GM19468 (cell line): Measurements from ENCODE around the gene DNAJC25.
"Not testable (repeated sequence)": the region's sequence is repeated elsewhere in the genome, so short reads cannot be mapped to it uniquely, and the experiment has no call there.

Experiments
- ATAC-seq: cut with Tn5 transposase; IDR thresholded peaks from one replicate; pipeline ENCODE4 v1.9.1; 2021; ENCODE audit warnings: mild to moderate bottlenecking, moderate library complexity, moderate number of reproducible peaks; ENCODE audit not compliant: unreplicated experiment; ENCODE audit errors: extremely low read depth

Gene DNAJC25

GRCh38 chr9:111662576-111663300 lies 31.6 kb downstream of the DNAJC25 start:
- ATAC-seq: no peak

DNA sequence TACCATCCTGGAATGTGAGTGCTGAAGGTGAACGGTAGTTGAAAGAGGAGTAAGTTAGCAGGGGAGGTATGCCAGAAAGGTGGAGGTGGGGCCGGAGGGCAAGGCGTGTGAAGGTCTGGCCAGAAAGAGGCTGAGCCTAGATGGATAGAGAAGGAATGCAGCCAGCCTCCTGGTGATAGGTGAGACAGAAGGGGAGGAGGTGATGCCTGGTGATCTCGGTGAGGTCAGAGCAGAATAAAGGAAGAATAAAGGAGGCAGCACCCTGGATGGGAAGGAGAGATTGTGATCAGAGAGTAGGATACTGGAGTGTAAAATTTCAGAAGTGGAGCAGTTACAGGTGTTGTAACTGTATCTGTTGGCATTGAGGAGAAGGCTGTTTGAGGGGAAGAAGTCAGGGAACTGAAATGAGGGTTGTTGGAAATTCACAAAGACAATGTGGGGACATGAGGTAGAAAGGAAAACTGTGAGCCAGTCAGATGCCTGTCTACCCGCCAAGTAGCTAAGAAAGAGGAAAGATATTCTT lies 32.2 kb downstream of the DNAJC25 start:
- ATAC-seq: no peak

- no peak for ATAC-seq
These were observed 37.0 kb downstream of the DNAJC25 start for GRCh38 chr9:111668026-111668573.

- not testable (repeated sequence) for ATAC-seq
These were observed 37.5 kb downstream of the DNAJC25 start for GRCh38 chr9:111668601-111669000.

- ATAC-seq: no peak
These were observed 43.2 kb downstream of the DNAJC25 start for GRCh38 chr9:111674319-111674718.

GRCh38 chr9:111676116-111676515 lies 45.0 kb downstream of the DNAJC25 start:
- ATAC-seq: no peak

DNA sequence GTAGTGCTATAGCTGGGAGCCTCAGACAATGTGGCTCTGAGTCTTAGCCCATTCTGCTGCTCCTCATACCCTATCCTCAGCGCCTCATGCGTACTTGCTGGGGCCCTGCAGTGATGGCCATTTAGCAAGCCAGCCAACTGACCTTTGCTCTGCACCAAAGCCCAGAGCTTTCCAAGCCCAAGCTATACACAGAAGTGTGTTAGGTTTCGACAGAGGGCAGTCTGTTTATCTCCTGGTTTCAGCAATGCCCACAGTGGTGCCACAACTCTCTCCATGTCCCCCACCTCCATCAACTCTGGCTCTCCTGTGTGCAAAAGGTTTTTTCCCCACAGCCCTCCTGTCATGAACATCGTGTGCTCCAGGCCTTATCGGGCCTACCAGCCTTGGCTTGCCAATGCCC lies 47.2 kb downstream of the DNAJC25 start:
- ATAC-seq: no peak

DNA sequence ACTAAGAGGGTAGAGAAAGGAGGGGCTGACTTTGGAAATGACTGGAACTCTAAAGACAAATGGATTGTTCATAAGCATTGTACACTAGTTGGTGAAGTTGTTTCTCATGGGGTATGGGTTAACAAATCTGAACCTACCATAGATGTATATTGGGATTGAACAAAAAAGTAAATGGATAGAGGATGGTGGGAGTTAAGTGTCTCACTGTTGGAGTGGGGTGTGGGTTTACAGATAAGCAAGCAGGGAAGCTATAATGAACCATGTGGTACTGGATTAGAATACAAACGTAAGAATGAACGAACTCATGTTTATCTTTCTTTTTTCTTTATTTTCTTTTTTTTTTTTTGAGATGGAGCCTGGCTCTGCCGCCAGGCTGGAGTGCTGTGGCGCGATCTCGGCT lies 48.1 kb downstream of the DNAJC25 start:
- ATAC-seq: no peak

DNA sequence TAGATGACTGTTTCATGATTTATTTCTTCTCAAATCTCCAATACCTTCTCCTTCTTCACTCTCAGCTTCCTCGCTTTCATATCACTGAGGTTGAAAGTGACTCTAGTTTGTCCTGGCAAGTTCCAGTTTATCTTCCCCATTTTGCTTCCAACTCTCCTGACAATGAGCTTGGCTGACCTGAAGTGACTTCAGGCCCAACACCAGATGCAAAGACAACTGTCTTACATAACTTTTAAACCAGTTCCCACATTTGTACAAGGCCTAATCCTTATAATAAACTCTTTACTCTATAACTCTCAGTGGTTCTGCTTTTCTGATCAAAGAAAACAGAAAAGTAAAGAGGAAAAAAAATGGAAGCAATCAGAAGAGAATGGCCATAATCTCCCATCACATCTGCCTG lies 52.3 kb downstream of the DNAJC25 start:
- no peak for ATAC-seq

DNA sequence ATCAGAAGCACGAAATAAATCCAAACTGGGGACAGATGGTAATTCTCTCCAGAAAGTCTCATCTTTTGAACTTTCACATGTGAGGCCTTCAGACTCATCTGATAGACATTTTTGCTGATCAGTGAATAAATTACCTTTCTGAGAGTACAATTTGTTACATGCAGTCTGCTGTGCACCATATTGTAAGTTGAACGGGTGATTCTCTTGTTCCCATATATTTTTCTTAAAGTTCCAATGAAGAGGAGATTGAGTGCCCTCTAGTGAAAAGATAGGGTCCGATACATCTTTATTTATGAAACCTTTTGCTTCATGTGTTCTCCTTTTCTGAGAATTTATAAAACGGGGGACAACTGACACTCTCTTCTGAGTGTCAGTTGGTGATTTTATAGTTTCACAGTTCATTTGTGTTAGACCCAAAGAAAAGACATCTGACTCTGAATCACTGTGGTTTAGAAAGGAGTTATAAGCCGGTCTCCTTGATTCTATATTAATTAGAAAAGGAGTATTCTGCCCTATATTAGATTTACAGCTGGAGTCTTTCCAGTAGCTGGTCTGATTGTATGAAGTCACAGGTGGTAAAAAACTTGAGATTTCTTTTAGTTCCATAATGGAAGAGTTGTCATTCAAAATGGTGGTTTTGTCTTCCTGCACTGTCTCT lies 60.7 kb downstream of the DNAJC25 start:
- ATAC-seq: no peak

- ATAC-seq: no peak
These were observed 65.7 kb downstream of the DNAJC25 start for GRCh38 chr9:111696796-111697195.

GRCh38 chr9:111700776-111701175 lies 69.6 kb downstream of the DNAJC25 start:
- ATAC-seq: no peak
